HL-60 (cell line): ENCODE measurements around the gene CDKN2AIPNL.

Source experiments
- DNase-seq, 2 experiments: peaks; one replicate each; pipeline ENCODE4 v3.0.0-alpha.2; 2010 to 2020; ENCODE audit warnings: low read depth in 1 of 2, low spot score in 1 of 2
- H3K27ac ChIP-seq: fragments of 250-450 bp; sonication (Bioruptor Pico); replicated peaks from 2 replicates; pipeline ENCODE4 v1.5.1; 2020; ENCODE audit warnings: mild to moderate bottlenecking, moderate library complexity
- H3K27me3 ChIP-seq: fragments of 250-450 bp; sonication (Bioruptor Pico); 2 replicates; pipeline ENCODE4 v1.5.1; 2021; ENCODE audit warnings: mild to moderate bottlenecking, moderate library complexity; ENCODE audit not compliant: insufficient read depth, poor library complexity, severe bottlenecking
- H3K4me3 ChIP-seq: replicated peaks from 2 replicates; pipeline ENCODE4 v1.5.1; 2011; ENCODE audit warnings: mild to moderate bottlenecking, control low read depth, low read length; ENCODE audit not compliant: insufficient read depth
- GABPA ChIP-seq: IDR thresholded peaks from 2 replicates; pipeline ENCODE4 v1.6.1; 2012; ENCODE audit warnings: low read depth
- POLR2AphosphoS5 ChIP-seq: IDR thresholded peaks from 2 replicates; pipeline ENCODE4 v1.6.1; 2012; ENCODE audit warnings: low read depth
- SPI1 ChIP-seq: IDR thresholded peaks from 2 replicates; pipeline ENCODE4 v1.6.1; 2012; ENCODE audit warnings: low read depth, mild to moderate bottlenecking, borderline replicate concordance
- TF ChIP-seq, protein P1 (sequence below): IDR thresholded peaks from 2 replicates; pipeline ENCODE4 v1.6.1; 2012; ENCODE audit warnings: low read depth; ENCODE audit not compliant: insufficient replicate concordance
- TF ChIP-seq, protein P2 (sequence below): IDR thresholded peaks from one replicate; pipeline ENCODE4 v1.5.1; 2011; ENCODE audit warnings: low read length, control low read depth, inconsistent platforms; ENCODE audit not compliant: insufficient read depth

Gene CDKN2AIPNL

DNA sequence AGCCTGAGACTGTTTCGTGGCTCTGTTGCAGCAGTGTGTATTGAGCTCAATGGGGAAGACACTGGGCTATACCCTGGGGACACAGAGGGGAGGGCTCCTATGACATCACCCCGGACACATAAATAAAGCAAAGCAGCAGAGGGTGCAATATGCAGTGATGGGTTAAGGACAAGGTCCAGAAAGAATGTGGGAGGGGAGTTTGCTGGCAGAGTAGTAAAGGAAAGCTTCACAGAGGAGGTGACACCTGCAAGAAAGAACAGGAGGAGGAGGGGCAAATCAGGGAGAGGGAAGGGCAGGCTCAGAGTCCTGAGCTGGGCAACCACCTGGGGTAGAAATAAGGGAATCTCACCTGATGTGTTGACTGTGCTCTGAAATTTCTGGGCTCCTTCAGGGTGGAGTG lies 35.3 kb upstream of the CDKN2AIPNL start:
- no peaks in the 10 kb centered on the region for H3K27me3 ChIP-seq
- TF ChIP-seq, protein P1, sequence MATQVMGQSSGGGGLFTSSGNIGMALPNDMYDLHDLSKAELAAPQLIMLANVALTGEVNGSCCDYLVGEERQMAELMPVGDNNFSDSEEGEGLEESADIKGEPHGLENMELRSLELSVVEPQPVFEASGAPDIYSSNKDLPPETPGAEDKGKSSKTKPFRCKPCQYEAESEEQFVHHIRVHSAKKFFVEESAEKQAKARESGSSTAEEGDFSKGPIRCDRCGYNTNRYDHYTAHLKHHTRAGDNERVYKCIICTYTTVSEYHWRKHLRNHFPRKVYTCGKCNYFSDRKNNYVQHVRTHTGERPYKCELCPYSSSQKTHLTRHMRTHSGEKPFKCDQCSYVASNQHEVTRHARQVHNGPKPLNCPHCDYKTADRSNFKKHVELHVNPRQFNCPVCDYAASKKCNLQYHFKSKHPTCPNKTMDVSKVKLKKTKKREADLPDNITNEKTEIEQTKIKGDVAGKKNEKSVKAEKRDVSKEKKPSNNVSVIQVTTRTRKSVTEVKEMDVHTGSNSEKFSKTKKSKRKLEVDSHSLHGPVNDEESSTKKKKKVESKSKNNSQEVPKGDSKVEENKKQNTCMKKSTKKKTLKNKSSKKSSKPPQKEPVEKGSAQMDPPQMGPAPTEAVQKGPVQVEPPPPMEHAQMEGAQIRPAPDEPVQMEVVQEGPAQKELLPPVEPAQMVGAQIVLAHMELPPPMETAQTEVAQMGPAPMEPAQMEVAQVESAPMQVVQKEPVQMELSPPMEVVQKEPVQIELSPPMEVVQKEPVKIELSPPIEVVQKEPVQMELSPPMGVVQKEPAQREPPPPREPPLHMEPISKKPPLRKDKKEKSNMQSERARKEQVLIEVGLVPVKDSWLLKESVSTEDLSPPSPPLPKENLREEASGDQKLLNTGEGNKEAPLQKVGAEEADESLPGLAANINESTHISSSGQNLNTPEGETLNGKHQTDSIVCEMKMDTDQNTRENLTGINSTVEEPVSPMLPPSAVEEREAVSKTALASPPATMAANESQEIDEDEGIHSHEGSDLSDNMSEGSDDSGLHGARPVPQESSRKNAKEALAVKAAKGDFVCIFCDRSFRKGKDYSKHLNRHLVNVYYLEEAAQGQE, result no peak
- TF ChIP-seq POLR2AphosphoS5, result no peak
- no peak overlapping the region for H3K4me3 ChIP-seq
- no peak overlapping the region for H3K27ac ChIP-seq
- no peak for DNase-seq

DNA sequence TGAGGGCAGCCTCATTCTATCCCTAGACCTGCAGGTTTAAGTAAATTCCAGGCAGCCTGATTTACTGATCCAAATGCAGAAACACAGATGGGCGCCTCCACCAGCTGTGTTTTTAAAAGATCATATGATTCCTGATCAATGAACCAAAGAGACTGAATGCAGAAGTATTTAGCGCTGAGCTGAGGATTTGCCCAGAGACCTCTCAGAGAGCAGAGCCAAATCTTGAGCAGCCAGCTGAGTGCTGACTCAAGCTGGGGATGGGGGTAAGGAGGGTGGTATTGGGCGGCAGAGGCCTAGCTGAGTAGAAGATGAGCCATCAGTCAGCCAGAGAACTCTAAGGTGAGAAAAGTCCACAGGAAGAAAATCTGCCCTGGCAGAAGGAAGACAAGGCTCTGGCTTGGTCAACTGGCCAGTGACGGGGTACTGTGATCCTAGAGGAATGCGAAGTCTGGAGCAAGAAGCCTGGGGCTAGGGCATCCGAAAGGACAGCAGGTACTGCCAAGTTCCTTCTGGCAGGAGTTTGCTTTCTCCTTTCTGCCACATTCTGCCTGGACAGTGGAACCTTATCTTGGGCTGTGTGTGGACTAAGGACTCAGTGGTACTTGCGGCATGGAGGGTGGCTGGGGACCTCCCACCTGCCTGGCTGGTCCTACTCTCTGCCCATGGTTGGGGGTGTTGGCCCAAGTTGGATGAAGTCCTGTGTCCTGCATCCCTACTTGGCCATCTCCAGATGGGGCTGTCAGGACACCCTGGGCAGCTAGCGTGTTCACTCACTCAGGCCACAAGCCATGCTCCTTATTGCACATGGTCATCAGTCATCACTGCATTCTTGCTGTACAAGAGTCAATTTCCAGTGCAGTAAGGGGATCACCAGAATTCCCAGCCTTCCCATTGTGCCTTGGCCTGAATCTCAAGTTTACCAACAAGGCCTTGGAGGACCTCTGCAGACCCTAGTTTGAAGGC lies 34.5 kb upstream of the CDKN2AIPNL start:
- no peaks in the 10 kb centered on the region for H3K27me3 ChIP-seq
- H3K27ac ChIP-seq, result no peak overlapping the region
- no peak overlapping the region for H3K4me3 ChIP-seq
- TF ChIP-seq GABPA (no peak), SPI1 (no peak), POLR2AphosphoS5 (no peak)
- TF ChIP-seq, protein P1, result no peak
- TF ChIP-seq, protein P2, sequence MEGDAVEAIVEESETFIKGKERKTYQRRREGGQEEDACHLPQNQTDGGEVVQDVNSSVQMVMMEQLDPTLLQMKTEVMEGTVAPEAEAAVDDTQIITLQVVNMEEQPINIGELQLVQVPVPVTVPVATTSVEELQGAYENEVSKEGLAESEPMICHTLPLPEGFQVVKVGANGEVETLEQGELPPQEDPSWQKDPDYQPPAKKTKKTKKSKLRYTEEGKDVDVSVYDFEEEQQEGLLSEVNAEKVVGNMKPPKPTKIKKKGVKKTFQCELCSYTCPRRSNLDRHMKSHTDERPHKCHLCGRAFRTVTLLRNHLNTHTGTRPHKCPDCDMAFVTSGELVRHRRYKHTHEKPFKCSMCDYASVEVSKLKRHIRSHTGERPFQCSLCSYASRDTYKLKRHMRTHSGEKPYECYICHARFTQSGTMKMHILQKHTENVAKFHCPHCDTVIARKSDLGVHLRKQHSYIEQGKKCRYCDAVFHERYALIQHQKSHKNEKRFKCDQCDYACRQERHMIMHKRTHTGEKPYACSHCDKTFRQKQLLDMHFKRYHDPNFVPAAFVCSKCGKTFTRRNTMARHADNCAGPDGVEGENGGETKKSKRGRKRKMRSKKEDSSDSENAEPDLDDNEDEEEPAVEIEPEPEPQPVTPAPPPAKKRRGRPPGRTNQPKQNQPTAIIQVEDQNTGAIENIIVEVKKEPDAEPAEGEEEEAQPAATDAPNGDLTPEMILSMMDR, result no peak
- DNase-seq, result no peak

DNA sequence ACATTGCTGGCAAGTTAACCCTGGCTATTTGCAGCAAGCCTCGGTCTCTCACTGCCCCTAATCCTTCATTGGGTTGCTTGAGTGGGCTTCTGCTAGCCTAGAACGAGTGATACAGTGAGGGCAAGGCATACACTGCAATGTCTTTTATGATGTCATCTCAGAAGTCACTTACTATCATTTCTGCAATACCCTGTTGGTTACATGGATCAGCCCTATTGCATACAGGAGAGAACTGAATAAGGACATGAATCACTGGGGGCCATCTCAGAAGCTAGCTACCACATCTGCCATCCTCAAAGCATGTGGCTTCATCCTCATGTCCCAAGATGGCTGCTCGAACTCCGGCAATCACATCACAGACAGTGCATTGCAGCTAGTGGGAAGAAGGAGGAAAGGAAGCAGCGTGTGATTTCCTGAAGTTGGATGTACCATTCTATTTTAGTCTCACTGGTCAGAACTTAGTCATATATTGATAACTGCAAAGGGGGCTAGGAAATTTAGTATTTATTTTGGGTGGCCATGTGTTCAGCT lies 33.3 kb upstream of the CDKN2AIPNL start:
- Histone ChIP-seq H3K27ac (no peak overlapping the region), H3K4me3 (no peak overlapping the region), H3K27me3 (no peaks in the 10 kb centered on the region)
- TF ChIP-seq, protein P2, result no peak
- no peak for TF ChIP-seq GABPA
- TF ChIP-seq, protein P1, result no peak
- TF ChIP-seq SPI1, result no peak
- no peak for TF ChIP-seq POLR2AphosphoS5
- DNase-seq, result no peak
